Jurkat, Clone E6-1 (cell line): ENCODE results near the gene GJC1.

ENCODE experiments used
- DNase-seq: peaks from one replicate; pipeline ENCODE4 v3.0.0-alpha.2; 2011; ENCODE audit warnings: low read depth, low spot score
- H3K4me3 ChIP-seq: 2 replicates; pipeline ENCODE4 v1.5.1; 2011; ENCODE audit warnings: mild to moderate bottlenecking, low read length, control low read depth, moderate library complexity

The GJC1 gene

DNA sequence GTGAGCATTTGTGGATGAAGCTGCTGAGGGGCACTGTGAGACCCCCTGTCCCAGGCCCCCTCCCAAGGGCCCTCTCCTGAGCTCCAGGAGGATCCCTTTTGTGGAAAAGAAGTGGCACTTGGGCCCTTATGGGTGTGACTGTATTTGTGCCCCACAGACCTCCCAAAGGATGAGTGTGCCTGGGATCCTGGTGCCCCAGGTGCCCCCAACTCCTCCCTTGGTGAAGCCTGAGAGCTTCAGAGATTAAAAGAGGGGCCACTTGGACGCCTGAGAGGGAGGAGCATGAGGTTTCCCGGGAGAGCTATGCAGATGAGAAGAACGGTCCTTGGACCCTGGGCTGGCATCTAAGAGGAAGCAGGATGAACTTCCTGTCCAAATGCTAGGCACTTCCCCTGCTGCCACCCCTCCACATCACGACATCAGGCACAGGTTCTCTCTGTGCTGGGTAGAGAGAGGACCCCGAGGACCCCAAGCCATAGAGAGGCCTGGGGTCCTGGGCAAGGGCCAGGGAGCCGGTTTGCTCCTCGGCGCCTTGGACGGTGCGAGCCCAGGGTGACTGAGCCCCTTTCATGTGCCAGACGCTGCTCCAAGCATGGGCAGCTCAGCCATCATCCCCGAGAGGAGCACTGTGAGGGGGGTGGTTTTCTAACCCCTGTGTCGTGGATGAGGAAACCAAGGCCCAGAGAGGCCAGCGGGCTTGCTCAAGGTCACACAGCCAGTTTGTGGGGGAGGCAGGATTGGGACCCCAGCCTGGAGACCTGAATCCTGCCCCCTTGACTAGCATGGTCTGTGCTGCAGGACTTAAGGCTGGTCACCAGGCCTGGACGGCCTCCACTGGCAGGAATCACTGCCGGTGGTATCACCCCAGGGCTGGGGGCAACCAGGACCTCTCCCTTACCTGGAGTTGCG, 76.9 kb downstream of the GJC1 start:
- no peak for DNase-seq
- H3K4me3 ChIP-seq: no peak overlapping the region

DNA sequence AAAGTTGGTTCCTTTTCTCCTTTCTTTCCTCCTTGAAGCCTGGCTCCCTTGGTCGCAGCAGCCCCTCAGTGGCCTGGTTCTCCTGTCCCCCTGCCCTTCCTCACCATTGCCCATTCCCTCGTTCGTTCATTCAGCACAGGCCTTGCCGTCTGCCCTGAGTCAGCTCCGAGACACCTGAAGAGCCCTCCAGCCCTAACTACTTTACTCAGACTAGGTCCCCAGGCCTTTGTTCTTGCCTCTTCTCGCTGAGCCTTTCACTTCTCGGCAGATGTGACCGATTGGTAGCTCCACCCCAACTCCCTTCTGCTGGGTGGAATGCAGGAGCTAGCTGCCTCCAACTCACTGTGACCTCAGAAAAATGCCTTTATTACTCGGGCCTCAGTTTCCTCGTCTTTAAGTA, 78.3 kb downstream of the GJC1 start:
- no peak for DNase-seq
- no peak overlapping the region for H3K4me3 ChIP-seq

DNA sequence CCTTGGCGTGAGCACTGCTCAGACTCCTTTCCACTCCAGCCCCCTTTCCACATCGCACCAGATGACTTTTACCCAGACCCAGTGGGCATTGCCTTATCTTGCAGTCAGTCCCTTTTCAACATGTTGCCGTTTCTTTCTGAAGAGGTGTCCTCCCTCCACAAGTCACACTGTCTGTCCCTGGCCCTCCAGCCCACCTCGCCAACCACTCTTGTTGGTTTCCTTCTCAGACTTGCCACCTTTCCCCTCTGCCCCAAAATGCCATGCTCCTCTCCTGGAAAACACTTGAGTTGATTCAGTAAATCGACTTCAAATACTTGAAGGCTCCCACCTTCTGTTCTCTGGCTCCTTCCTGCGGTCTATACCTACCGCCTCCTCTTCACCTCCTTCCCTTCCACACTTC, 78.8 kb downstream of the GJC1 start:
- no peak for DNase-seq
- H3K4me3 ChIP-seq: no peak overlapping the region

DNA sequence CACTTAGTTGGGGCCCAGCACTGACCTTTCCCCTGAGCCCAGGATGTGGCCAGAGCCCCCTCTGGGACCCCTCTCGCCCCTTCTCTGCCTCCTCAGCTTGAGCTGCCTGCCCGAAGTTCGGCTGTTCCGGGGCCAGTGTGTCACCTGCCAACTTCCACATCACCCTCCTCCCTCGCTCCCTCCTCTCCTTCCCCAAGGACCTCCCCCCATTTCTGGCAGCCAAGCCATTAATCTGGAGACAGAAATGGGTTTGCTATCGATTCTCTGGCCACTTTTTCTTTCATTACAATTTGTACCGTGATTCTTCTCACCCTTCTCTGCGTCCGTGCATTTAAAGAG, 80.1 kb downstream of the GJC1 start:
- H3K4me3 ChIP-seq: no peak overlapping the region
- DNase-seq: no peak

DNA sequence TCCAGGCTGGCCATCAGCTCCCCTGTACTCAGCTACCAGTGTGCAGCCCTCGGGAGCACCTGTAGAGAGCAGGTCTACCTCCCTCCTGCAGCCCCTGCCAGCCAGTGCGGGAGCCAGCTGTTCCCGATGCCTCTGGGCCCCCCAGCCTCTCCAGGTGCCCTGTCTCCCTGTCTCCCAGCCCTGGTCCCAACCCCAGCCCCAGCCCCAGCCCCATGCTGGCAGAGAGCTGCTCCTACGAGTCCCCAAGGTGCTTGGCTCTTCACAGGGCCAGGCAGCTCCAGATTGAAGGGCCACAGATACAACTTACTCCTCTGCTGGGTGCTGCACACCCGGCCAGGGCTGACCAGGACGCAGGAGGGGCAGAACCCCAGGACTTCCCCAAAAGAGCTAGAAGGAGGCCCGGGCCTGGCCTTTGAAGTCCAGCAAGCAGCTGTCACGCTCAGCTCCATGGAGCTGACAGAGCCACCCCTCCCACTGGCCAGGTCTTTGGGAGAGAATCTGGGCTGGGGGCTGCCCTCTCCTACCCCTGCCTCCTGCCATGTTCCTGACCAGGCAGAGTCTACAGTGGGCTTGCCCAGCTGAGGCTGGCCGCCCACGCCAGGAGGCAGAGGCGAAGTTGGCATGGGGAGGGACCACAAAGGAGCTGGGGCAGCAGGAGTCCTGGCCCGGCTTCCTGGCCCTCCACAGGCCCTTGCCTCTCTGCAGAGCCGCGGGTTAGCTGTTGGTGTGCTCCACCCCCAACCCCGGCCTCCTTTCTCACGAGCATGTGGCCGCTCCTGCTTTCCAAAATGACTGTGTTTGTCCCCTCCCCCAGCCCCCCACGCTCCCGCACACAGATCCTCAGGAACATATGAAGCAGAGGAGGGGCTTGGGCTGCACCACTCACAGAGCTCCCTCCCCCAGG, 80.8 kb downstream of the GJC1 start:
- DNase-seq: no peak
- no peak overlapping the region for H3K4me3 ChIP-seq
